Erythroblast (primary cell): ENCODE results near the gene ELF5.

Source experiments
- GATA1 ChIP-seq: IDR thresholded peaks from 2 replicates; pipeline ENCODE4 v1.6.1; 2011; ENCODE audit warnings: low read depth, mild to moderate bottlenecking, control low read depth, low read length, moderate library complexity
- POLR2A ChIP-seq: IDR thresholded peaks from 2 replicates; pipeline ENCODE4 v1.6.1; 2011; ENCODE audit warnings: mild to moderate bottlenecking, low read length

- TF ChIP-seq POLR2A (no peak), GATA1 (no peak)
Measured at GRCh38 chr11:34509336-34509876, 4.2 kb downstream of the ELF5 start.
